Fibroblast of lung (primary cell): Measurements from ENCODE around the gene LMF1. TPM values are rescaled to one million over a fixed set of nuclear protein-coding genes. Genes with fewer than 3 reads are reported as not detected.

Experiments
- DNase-seq, 2 donors: peaks; one replicate each; pipeline versions ENCODE4 v3.0.0 to v3.0.0-alpha.2; 2010; ENCODE audit warnings: low read depth in 2 of 2
- H2AFZ ChIP-seq: 2 replicates; pipeline ENCODE4 v1.5.1; 2012; ENCODE audit warnings: low read length, control low read depth, inconsistent platforms
- H3K27ac ChIP-seq: 2 replicates; pipeline ENCODE4 v1.5.1; 2011; ENCODE audit warnings: low read length, control low read depth; ENCODE audit not compliant: insufficient read depth
- H3K27me3 ChIP-seq: 2 replicates; pipeline ENCODE4 v1.5.1; 2011; ENCODE audit warnings: mild to moderate bottlenecking, low read length; ENCODE audit not compliant: control insufficient read depth, insufficient read depth
- H3K36me3 ChIP-seq: 2 replicates; pipeline ENCODE4 v1.5.1; 2011; ENCODE audit warnings: low read length; ENCODE audit not compliant: control insufficient read depth, insufficient read depth
- H3K4me1 ChIP-seq: 2 replicates; pipeline ENCODE4 v1.5.1; 2011; ENCODE audit warnings: low read length; ENCODE audit not compliant: control insufficient read depth, insufficient read depth; ENCODE audit errors: extremely low read depth
- H3K4me2 ChIP-seq: 2 replicates; pipeline ENCODE4 v1.5.1; 2011; ENCODE audit warnings: low read length, control low read depth; ENCODE audit not compliant: insufficient read depth; ENCODE audit errors: extremely low read depth
- H3K4me3 ChIP-seq, 4 experiments: fragments of 200-600 bp in 1 of 4; sonication (generic) in 1 of 4; replicated peaks in 1 of 4; 2 replicates each; pipeline ENCODE4 v1.5.1; 2011 to 2016; ENCODE audit warnings: low read length in 4 of 4, low read depth in 3 of 4, mild to moderate bottlenecking in 3 of 4, control low read depth in 2 of 4, inconsistent platforms in 1 of 4, mixed read lengths in 1 of 4; ENCODE audit not compliant: insufficient read depth in 1 of 4; ENCODE audit errors: control extremely low read depth in 1 of 4
- H3K79me2 ChIP-seq: 2 replicates; pipeline ENCODE4 v1.5.1; 2012; ENCODE audit warnings: mild to moderate bottlenecking, low read length, inconsistent platforms; ENCODE audit not compliant: control insufficient read depth, insufficient read depth
- H3K9ac ChIP-seq: 2 replicates; pipeline ENCODE4 v1.5.1; 2011; ENCODE audit warnings: mild to moderate bottlenecking, low read length, control low read depth; ENCODE audit not compliant: insufficient read depth
- H3K9me3 ChIP-seq: 2 replicates; pipeline ENCODE4 v1.5.1; 2012; ENCODE audit warnings: low read depth, low read length; ENCODE audit not compliant: control insufficient read depth, insufficient read depth
- H4K20me1 ChIP-seq: 2 replicates; pipeline ENCODE4 v1.5.1; 2011; ENCODE audit warnings: low read length; ENCODE audit not compliant: control insufficient read depth, insufficient read depth; ENCODE audit errors: extremely low read depth
- EZH2 ChIP-seq: IDR thresholded peaks from 2 replicates; pipeline ENCODE4 v1.5.1; 2012; ENCODE audit warnings: low read length, control low read depth, mild to moderate bottlenecking; ENCODE audit errors: missing control alignments
- polyA plus RNA-seq, 2 donors: library from polyadenylated mRNA; depleted of rRNA in 1 of 2; stranded (reverse) in 1 of 2; unstranded in 1 of 2; fragments of >200 nt; gene quantifications; 2 replicates each; pipeline ENCODE4 v1.2.1, GENCODE V29; 2011 to 2012; ENCODE audit warnings: missing spikeins in 1 of 2
- total RNA-seq: library from RNA; depleted of rRNA; stranded (reverse); fragments of >200 nt; gene quantifications from 2 replicates; pipeline ENCODE4 v1.2.1, GENCODE V29; 2014
- TF ChIP-seq, protein P1 (sequence below), 2 donors: IDR thresholded peaks in 1 of 2; conservative IDR thresholded peaks in 1 of 2; 1 replicate in 1 of 2; 2 replicates in 1 of 2; pipeline ENCODE4 v1.5.1; 2011 to 2012; ENCODE audit warnings: low read length in 2 of 2, control low read depth in 1 of 2, inconsistent platforms in 1 of 2, low read depth in 1 of 2, mild to moderate bottlenecking in 1 of 2

The LMF1 gene
- total and polyA plus RNA-seq, 2 donors (not counting 1 experiment from before 2014, with no cell fraction given), result 12.3 to 12.6 TPM

DNA sequence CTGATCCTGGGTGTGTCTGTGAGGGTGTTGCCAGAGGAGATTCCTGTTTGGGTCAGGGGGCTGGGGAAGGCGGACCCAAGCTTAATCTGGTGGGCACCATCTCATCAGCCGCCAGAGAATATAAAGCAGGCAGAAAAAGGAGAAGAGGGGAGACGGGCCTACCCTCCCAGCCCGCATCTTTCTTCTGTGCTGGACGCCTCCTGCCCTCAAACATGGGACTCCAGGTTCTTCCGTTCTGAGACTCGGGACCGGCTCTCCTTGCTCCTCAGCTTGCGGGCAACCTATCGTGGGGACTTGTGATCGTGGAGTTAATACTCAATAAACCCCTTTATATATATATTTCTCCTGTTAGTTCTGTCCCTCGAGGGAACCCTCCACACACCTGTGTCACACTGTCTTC lies 64.5 kb downstream of the LMF1 start:
- TF ChIP-seq EZH2, result no peak
- TF ChIP-seq, protein P1, sequence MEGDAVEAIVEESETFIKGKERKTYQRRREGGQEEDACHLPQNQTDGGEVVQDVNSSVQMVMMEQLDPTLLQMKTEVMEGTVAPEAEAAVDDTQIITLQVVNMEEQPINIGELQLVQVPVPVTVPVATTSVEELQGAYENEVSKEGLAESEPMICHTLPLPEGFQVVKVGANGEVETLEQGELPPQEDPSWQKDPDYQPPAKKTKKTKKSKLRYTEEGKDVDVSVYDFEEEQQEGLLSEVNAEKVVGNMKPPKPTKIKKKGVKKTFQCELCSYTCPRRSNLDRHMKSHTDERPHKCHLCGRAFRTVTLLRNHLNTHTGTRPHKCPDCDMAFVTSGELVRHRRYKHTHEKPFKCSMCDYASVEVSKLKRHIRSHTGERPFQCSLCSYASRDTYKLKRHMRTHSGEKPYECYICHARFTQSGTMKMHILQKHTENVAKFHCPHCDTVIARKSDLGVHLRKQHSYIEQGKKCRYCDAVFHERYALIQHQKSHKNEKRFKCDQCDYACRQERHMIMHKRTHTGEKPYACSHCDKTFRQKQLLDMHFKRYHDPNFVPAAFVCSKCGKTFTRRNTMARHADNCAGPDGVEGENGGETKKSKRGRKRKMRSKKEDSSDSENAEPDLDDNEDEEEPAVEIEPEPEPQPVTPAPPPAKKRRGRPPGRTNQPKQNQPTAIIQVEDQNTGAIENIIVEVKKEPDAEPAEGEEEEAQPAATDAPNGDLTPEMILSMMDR (conservative IDR thresholded peaks at IDR 0.05 in 1 of 2, IDR thresholded peaks at IDR 0.05 in 1 of 2; ENCODE audit: low read depth in 1 of 2, low read length in 2 of 2), result no peak
- no peak overlapping the region for H3K4me2 ChIP-seq

GRCh38 chr16:901715-902601 lies 68.8 kb downstream of the LMF1 start:
- Histone ChIP-seq H3K36me3 (no peaks in the 10 kb centered on the region), H4K20me1 (no peaks in the 10 kb centered on the region), H2AFZ (no peak overlapping the region), H3K9ac (no peak overlapping the region), H3K27ac (no peak overlapping the region), H3K9me3 (no peaks in the 10 kb centered on the region), H3K27me3 (no peaks in the 10 kb centered on the region), H3K4me3 (no peak overlapping the region), H3K79me2 (no peaks in the 10 kb centered on the region), H3K4me2 (no peak overlapping the region), H3K4me1 (no peaks in the 10 kb centered on the region)
- no peak for DNase-seq
- TF ChIP-seq, protein P1 (conservative IDR thresholded peaks at IDR 0.05 in 1 of 2, IDR thresholded peaks at IDR 0.05 in 1 of 2; ENCODE audit: low read depth in 1 of 2, low read length in 2 of 2), result no peak

More for the DNA sequence above, 64.5 kb downstream of the LMF1 start:
- Histone ChIP-seq H3K4me1 (no peaks in the 10 kb centered on the region), H3K4me3 (no peak overlapping the region), H3K27ac (no peak overlapping the region), H3K36me3 (no peaks in the 10 kb centered on the region), H3K27me3 (no peaks in the 10 kb centered on the region), H3K9ac (no peak overlapping the region), H3K79me2 (no peaks in the 10 kb centered on the region), H2AFZ (no peak overlapping the region), H4K20me1 (no peaks in the 10 kb centered on the region), H3K9me3 (no peaks in the 10 kb centered on the region)
- no peak for DNase-seq

GRCh38 chr16:901149-901548 lies 69.6 kb downstream of the LMF1 start:
- no peak overlapping the region for H3K4me3 ChIP-seq
- no peak for DNase-seq
- no peaks in the 10 kb centered on the region for H3K9me3 ChIP-seq
- no peaks in the 10 kb centered on the region for H3K4me1 ChIP-seq
- TF ChIP-seq EZH2, result no peak
- TF ChIP-seq, protein P1 (conservative IDR thresholded peaks at IDR 0.05 in 1 of 2, IDR thresholded peaks at IDR 0.05 in 1 of 2; ENCODE audit: low read depth in 1 of 2, low read length in 2 of 2), result no peak
- no peaks in the 10 kb centered on the region for H3K36me3 ChIP-seq
- no peaks in the 10 kb centered on the region for H3K79me2 ChIP-seq
- no peak overlapping the region for H3K9ac ChIP-seq
- H3K27me3 ChIP-seq, result no peaks in the 10 kb centered on the region
- H4K20me1 ChIP-seq, result no peaks in the 10 kb centered on the region
- no peak overlapping the region for H3K27ac ChIP-seq
- H2AFZ ChIP-seq, result no peak overlapping the region
- H3K4me2 ChIP-seq, result no peak overlapping the region
